Stimulated activated memory B cell treated with anti-CD40 and anti-IgM and Interleukin-4, amounts not matched to agents 10 μg/mL and 1 μg/mL and 100 μg/mL, for 72 hours (primary cell): ENCODE measurements around the gene PARD3B.

Experiments used
- ATAC-seq: fragments of 150-1000 bp; cut with Tn5 transposase; 2 replicates; pipeline ENCODE4 v1.10.0; 2021
- H3K27ac Mint-ChIP-seq: one replicate; pipeline ENCODE4 v1.8.0; 2022; ENCODE audit warnings: mild to moderate bottlenecking, mixed read lengths
- H3K27me3 Mint-ChIP-seq: one replicate; pipeline ENCODE4 v1.8.0; 2022; ENCODE audit warnings: mixed read lengths
- H3K36me3 Mint-ChIP-seq: one replicate; pipeline ENCODE4 v1.8.0; 2022; ENCODE audit warnings: mixed read lengths
- H3K4me1 Mint-ChIP-seq: one replicate; pipeline ENCODE4 v1.8.0; 2022; ENCODE audit warnings: mixed read lengths
- H3K4me3 Mint-ChIP-seq: one replicate; pipeline ENCODE4 v1.8.0; 2022; ENCODE audit warnings: mild to moderate bottlenecking, moderate library complexity, mixed read lengths
- H3K9me3 Mint-ChIP-seq: one replicate; pipeline ENCODE4 v1.8.0; 2022; ENCODE audit warnings: mixed read lengths

PARD3B gene

GRCh38 chr2:204678031-204678430 lies 132.8 kb downstream of the PARD3B start:
- Mint-ChIP-seq H3K36me3 (no peaks in the 10 kb centered on the region), H3K27ac (no peak overlapping the region), H3K9me3 (no peaks in the 10 kb centered on the region), H3K4me1 (no peaks in the 10 kb centered on the region), H3K4me3 (no peak overlapping the region), H3K27me3 (no peaks in the 10 kb centered on the region)
- ATAC-seq = no peak

GRCh38 chr2:204680576-204680975 lies 135.3 kb downstream of the PARD3B start:
- no peak for ATAC-seq
- Mint-ChIP-seq H3K9me3 (no peaks in the 10 kb centered on the region), H3K27me3 (no peaks in the 10 kb centered on the region), H3K4me3 (no peak overlapping the region), H3K27ac (no peak overlapping the region), H3K36me3 (no peaks in the 10 kb centered on the region), H3K4me1 (no peaks in the 10 kb centered on the region)

DNA sequence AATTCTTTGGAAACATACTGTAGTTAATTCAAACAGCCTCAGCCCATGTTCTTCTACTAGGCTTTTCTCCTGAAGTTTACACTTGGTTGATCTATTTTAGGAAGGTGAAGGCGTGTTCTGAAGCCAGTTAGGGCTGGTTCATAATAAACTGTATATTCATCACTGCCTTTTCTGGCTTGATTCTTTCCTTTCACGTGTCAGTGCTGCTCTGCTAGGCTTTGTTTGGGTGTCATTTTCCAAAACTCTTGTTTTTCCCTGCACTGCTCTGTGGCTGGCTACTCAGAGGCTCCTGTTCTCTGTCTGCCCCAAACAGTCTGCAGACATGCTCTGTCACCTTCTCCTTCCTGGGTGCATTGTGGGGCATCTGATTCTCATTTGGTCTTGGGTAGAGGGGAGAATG lies 136.1 kb downstream of the PARD3B start:
- H3K9me3 Mint-ChIP-seq = no peaks in the 10 kb centered on the region
- no peak overlapping the region for H3K4me3 Mint-ChIP-seq
- no peaks in the 10 kb centered on the region for H3K27me3 Mint-ChIP-seq
- no peak for ATAC-seq
- no peak overlapping the region for H3K27ac Mint-ChIP-seq
- no peaks in the 10 kb centered on the region for H3K36me3 Mint-ChIP-seq
- no peaks in the 10 kb centered on the region for H3K4me1 Mint-ChIP-seq

DNA sequence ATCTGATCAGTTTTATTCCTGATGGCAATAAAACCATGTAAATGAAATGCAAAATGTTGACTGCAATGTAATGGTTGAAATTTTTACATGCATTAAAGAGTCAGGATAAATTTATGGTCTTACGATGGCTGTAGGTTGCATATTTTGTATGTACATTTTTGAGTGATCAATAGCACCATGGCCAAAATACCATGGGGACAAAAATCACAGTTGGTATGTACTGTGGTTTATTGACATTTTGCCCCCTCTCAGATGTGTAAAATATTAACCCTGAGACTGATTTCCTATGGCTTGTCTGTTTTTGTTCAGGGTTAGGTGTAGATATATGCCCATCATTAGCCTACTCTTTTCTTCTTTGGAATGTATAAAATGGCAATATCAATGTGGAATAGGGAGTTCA lies 138.1 kb downstream of the PARD3B start:
- no peak for ATAC-seq
- H3K36me3 Mint-ChIP-seq = no peaks in the 10 kb centered on the region
- no peaks in the 10 kb centered on the region for H3K4me1 Mint-ChIP-seq
- no peak overlapping the region for H3K27ac Mint-ChIP-seq
- H3K4me3 Mint-ChIP-seq = no peak overlapping the region
- no peaks in the 10 kb centered on the region for H3K27me3 Mint-ChIP-seq
- H3K9me3 Mint-ChIP-seq = no peaks in the 10 kb centered on the region

GRCh38 chr2:204686406-204686805 lies 141.1 kb downstream of the PARD3B start:
- no peak for ATAC-seq
- no peaks in the 10 kb centered on the region for H3K36me3 Mint-ChIP-seq

DNA sequence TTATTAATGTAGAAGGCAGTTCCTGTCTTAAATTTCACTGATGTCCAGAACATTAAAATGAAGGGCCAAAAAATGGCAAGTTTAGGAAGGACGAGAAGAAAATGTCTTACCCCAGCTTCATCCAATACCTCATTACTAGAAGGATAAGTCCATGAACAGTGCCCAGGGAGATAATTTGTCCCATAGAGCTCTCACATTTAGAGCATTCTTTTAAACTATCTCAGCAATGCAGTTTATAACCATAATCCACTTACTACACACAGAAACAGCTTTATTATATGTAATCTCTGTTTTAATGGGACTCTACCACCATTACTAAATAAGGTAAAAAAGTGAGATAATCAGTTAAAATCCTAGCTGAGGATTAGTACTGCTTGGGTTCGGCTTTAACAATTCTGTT lies 142.5 kb downstream of the PARD3B start:
- Mint-ChIP-seq H3K27ac (no peak overlapping the region), H3K4me1 (no peaks in the 10 kb centered on the region), H3K36me3 (no peaks in the 10 kb centered on the region), H3K4me3 (no peak overlapping the region), H3K27me3 (no peaks in the 10 kb centered on the region), H3K9me3 (no peaks in the 10 kb centered on the region)
- no peak for ATAC-seq

More at GRCh38 chr2:204686406-204686805, 141.1 kb downstream of the PARD3B start:
- H3K27ac Mint-ChIP-seq = no peak overlapping the region
- H3K4me3 Mint-ChIP-seq = no peak overlapping the region
- no peaks in the 10 kb centered on the region for H3K9me3 Mint-ChIP-seq
- H3K4me1 Mint-ChIP-seq = no peaks in the 10 kb centered on the region
- H3K27me3 Mint-ChIP-seq = no peaks in the 10 kb centered on the region

GRCh38 chr2:204691911-204692510 lies 146.7 kb downstream of the PARD3B start:
- no peaks in the 10 kb centered on the region for H3K9me3 Mint-ChIP-seq
- H3K36me3 Mint-ChIP-seq = no peaks in the 10 kb centered on the region
- no peak for ATAC-seq
- no peaks in the 10 kb centered on the region for H3K27me3 Mint-ChIP-seq
- no peak overlapping the region for H3K4me3 Mint-ChIP-seq
- no peaks in the 10 kb centered on the region for H3K4me1 Mint-ChIP-seq
- H3K27ac Mint-ChIP-seq = no peak overlapping the region

GRCh38 chr2:204692790-204693189 lies 147.5 kb downstream of the PARD3B start:
- Mint-ChIP-seq H3K36me3 (no peaks in the 10 kb centered on the region), H3K4me1 (no peaks in the 10 kb centered on the region), H3K9me3 (no peaks in the 10 kb centered on the region), H3K4me3 (no peak overlapping the region), H3K27me3 (no peaks in the 10 kb centered on the region), H3K27ac (no peak overlapping the region)
- no peak for ATAC-seq

- no peak for ATAC-seq
- Mint-ChIP-seq H3K9me3 (no peaks in the 10 kb centered on the region), H3K4me1 (no peaks in the 10 kb centered on the region), H3K27me3 (no peaks in the 10 kb centered on the region), H3K27ac (no peak overlapping the region), H3K36me3 (no peaks in the 10 kb centered on the region), H3K4me3 (no peak overlapping the region)
Measured at GRCh38 chr2:204693262-204693661, 148.0 kb downstream of the PARD3B start.

- no peak for ATAC-seq
- Mint-ChIP-seq H3K27ac (no peak overlapping the region), H3K4me1 (no peaks in the 10 kb centered on the region), H3K4me3 (no peak overlapping the region), H3K36me3 (no peaks in the 10 kb centered on the region), H3K9me3 (no peaks in the 10 kb centered on the region), H3K27me3 (no peaks in the 10 kb centered on the region)
Measured at GRCh38 chr2:204695506-204695905, 150.2 kb downstream of the PARD3B start.

GRCh38 chr2:204696124-204696523 lies 150.8 kb downstream of the PARD3B start:
- no peak overlapping the region for H3K4me3 Mint-ChIP-seq
- no peaks in the 10 kb centered on the region for H3K36me3 Mint-ChIP-seq
- no peaks in the 10 kb centered on the region for H3K4me1 Mint-ChIP-seq
- no peak for ATAC-seq
- no peaks in the 10 kb centered on the region for H3K27me3 Mint-ChIP-seq
- no peaks in the 10 kb centered on the region for H3K9me3 Mint-ChIP-seq
- no peak overlapping the region for H3K27ac Mint-ChIP-seq

DNA sequence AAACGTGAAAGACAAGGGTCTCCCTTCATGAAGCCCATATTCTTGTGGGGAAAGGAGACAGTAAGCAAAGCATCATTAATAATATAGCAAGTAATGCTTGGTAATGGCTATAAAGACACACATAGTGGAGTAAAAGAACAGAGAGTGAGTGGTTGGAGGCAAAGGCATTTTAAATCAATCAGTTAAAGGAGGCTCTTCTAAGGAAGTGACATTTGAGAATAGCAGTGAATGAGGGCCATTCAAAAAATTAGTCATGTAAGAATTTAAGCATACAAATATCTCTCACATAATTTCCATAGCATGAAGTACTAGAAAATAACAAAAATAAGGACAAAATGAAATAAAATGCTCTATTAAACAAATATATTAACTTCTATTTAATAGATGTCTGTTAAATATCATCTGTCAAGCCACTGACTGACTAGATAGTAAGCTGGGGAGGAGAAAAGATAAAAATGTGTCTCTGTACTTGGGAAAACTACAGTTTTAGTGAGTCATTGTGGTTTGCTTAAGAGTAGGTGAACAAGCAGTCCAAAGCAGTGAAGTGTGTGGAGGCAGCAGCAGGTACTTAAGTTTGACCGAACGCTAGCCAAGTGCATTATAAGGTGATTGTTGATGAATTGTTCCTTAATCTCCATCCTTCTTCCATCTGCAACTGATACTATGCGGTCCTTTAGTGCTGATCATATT lies 160.1 kb downstream of the PARD3B start:
- no peak for ATAC-seq
- no peak overlapping the region for H3K27ac Mint-ChIP-seq

DNA sequence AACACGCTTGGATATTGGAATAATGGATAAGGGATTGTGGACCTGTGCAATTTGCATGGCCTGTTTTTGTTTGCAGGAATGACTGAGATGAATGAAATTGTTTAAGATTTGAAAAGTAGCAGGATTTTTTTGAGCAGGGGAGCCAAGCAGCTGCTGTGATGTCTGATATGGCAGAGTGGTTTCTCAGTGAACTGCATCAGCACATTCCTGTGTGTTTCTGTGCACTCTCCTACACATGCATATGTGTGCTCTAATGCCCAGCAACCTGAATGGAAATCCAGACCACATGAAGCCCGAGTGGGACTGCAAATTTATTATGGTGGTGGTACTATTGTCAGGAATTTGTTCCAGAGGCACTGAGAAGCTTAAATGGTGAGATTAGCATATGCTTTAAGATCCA lies 161.7 kb downstream of the PARD3B start:
- no peaks in the 10 kb centered on the region for H3K4me1 Mint-ChIP-seq
- H3K27ac Mint-ChIP-seq = no peak overlapping the region
- no peaks in the 10 kb centered on the region for H3K9me3 Mint-ChIP-seq
- H3K36me3 Mint-ChIP-seq = no peaks in the 10 kb centered on the region
- no peak overlapping the region for H3K4me3 Mint-ChIP-seq
- H3K27me3 Mint-ChIP-seq = no peaks in the 10 kb centered on the region
- no peak for ATAC-seq

More for the DNA sequence above, 160.1 kb downstream of the PARD3B start:
- H3K36me3 Mint-ChIP-seq = no peaks in the 10 kb centered on the region
- H3K4me1 Mint-ChIP-seq = no peaks in the 10 kb centered on the region
- no peaks in the 10 kb centered on the region for H3K9me3 Mint-ChIP-seq
- H3K4me3 Mint-ChIP-seq = no peak overlapping the region
- no peaks in the 10 kb centered on the region for H3K27me3 Mint-ChIP-seq

GRCh38 chr2:204713211-204713610 lies 167.9 kb downstream of the PARD3B start:
- ATAC-seq = no peak
- Mint-ChIP-seq H3K27ac (no peak overlapping the region), H3K27me3 (no peaks in the 10 kb centered on the region), H3K9me3 (peaks cover 7% of the 10 kb centered on the region), H3K4me3 (no peak overlapping the region), H3K36me3 (no peaks in the 10 kb centered on the region), H3K4me1 (no peaks in the 10 kb centered on the region)

GRCh38 chr2:204715361-204715760 lies 170.1 kb downstream of the PARD3B start:
- H3K27me3 Mint-ChIP-seq = no peaks in the 10 kb centered on the region
- no peaks in the 10 kb centered on the region for H3K4me1 Mint-ChIP-seq
- H3K27ac Mint-ChIP-seq = no peak overlapping the region
- H3K9me3 Mint-ChIP-seq = peaks cover 8% of the 10 kb centered on the region
- no peak for ATAC-seq
- no peaks in the 10 kb centered on the region for H3K36me3 Mint-ChIP-seq
- H3K4me3 Mint-ChIP-seq = no peak overlapping the region

DNA sequence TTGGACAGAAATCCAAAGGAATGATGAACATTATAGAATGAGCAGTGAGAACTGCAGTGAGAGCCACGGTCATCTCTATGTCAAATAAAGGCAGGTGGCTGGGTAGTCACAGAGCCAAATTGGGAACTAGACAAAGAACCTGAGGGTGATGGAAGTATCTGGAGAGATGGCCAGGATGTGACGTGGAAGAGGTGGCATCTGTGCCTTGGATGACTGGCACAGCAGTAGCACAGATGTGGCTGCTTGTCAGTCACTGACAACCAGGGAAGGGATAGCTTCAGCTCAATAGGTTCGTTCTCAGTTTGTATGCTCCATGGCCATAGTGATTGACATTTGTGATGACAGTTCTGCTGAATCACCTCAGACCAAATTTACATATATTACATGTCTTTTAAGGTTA lies 172.3 kb downstream of the PARD3B start:
- H3K27me3 Mint-ChIP-seq = no peaks in the 10 kb centered on the region
- no peak for ATAC-seq
- H3K4me1 Mint-ChIP-seq = no peaks in the 10 kb centered on the region
- H3K27ac Mint-ChIP-seq = no peak overlapping the region
- no peak overlapping the region for H3K4me3 Mint-ChIP-seq
- H3K36me3 Mint-ChIP-seq = no peaks in the 10 kb centered on the region
- peaks cover 8% of the 10 kb centered on the region for H3K9me3 Mint-ChIP-seq
